GM18526 (cell line): Measurements from ENCODE around the gene STOML1.

Experiments used
- POLR2A ChIP-seq: IDR thresholded peaks from 3 replicates; pipeline ENCODE4 v1.6.1; 2011; ENCODE audit not compliant: insufficient read length; ENCODE audit errors: extremely low read depth

STOML1 gene

GRCh38 chr15:73935547-73935946 lies 56.5 kb downstream of the STOML1 start:
- TF ChIP-seq POLR2A = no peak

- TF ChIP-seq POLR2A = no peak
These were observed 57.8 kb downstream of the STOML1 start for GRCh38 chr15:73934281-73934680.

GRCh38 chr15:73932381-73933191 lies 59.5 kb downstream of the STOML1 start:
- TF ChIP-seq POLR2A = no peak

GRCh38 chr15:73931441-73931840 lies 60.7 kb downstream of the STOML1 start:
- TF ChIP-seq POLR2A = no peak

- TF ChIP-seq POLR2A = no peak
These were observed 61.3 kb downstream of the STOML1 start for GRCh38 chr15:73930790-73931281.

- no peak for TF ChIP-seq POLR2A
These were observed 61.7 kb downstream of the STOML1 start for GRCh38 chr15:73930371-73930770.

- TF ChIP-seq POLR2A = no peak
These were observed 63.0 kb downstream of the STOML1 start for GRCh38 chr15:73928971-73929627.
